22Rv1 (cell line): Measurements from ENCODE around the gene SPIRE1.

ENCODE experiments used
- H3K27ac ChIP-seq: fragments of 450-650 bp; 2 replicates; pipeline ENCODE4 v1.5.1; 2017
- CTCF ChIP-seq: fragments of 450-650 bp; IDR thresholded peaks from 2 replicates; pipeline ENCODE4 v1.5.1; 2017; ENCODE audit warnings: mild to moderate bottlenecking
- ZFX ChIP-seq: fragments of 450-650 bp; IDR thresholded peaks from 2 replicates; pipeline ENCODE4 v1.6.1; 2017; ENCODE audit warnings: antibody characterized with exemption, borderline replicate concordance

SPIRE1 gene

GRCh38 chr18:12608301-12608700 is 49.6 kb downstream of the SPIRE1 start:
- TF ChIP-seq ZFX (no peak), CTCF (no peak)
- H3K27ac ChIP-seq: no peak overlapping the region

- TF ChIP-seq ZFX (no peak), CTCF (no peak)
- peak overlapping the region; percentile 17; the same call in 1 of the 2 replicates for H3K27ac ChIP-seq
These were observed 51.2 kb downstream of the SPIRE1 start for GRCh38 chr18:12606592-12607315.

- H3K27ac ChIP-seq: no peak overlapping the region
- TF ChIP-seq ZFX (no peak), CTCF (no peak)
These were observed 53.4 kb downstream of the SPIRE1 start for GRCh38 chr18:12604445-12605007.

GRCh38 chr18:12599966-12600365 is 57.9 kb downstream of the SPIRE1 start:
- H3K27ac ChIP-seq: no peak overlapping the region
- no peak for TF ChIP-seq CTCF
- no peak for TF ChIP-seq ZFX

- TF ChIP-seq ZFX (no peak), CTCF (no peak)
- H3K27ac ChIP-seq: no peak overlapping the region
These were observed 58.4 kb downstream of the SPIRE1 start for GRCh38 chr18:12599543-12599942.

GRCh38 chr18:12598181-12598930 is 59.6 kb downstream of the SPIRE1 start:
- H3K27ac ChIP-seq: no peak overlapping the region
- no peak for TF ChIP-seq CTCF
- TF ChIP-seq ZFX: no peak

- H3K27ac ChIP-seq: no peak overlapping the region
- TF ChIP-seq ZFX (no peak), CTCF (no peak)
These were observed 60.1 kb downstream of the SPIRE1 start for GRCh38 chr18:12597760-12598159.
